Mammary epithelial cell (primary cell): ENCODE data around the gene MX1.

ENCODE experiments used
- EZH2 ChIP-seq: IDR thresholded peaks from 2 replicates; pipeline ENCODE4 v1.6.1; 2012; ENCODE audit warnings: low read length, inconsistent platforms, borderline replicate concordance
- TF ChIP-seq, protein P1 (sequence below), 2 donors: IDR thresholded peaks in 1 of 2; conservative IDR thresholded peaks in 1 of 2; 2 replicates each; pipeline ENCODE4 v1.5.1; 2011 to 2012; ENCODE audit warnings: inconsistent platforms in 2 of 2, low read length in 2 of 2, mild to moderate bottlenecking in 2 of 2, control low read depth in 1 of 2, low read depth in 1 of 2; ENCODE audit not compliant: insufficient read depth in 1 of 2; ENCODE audit errors: extremely low read depth in 1 of 2

DNA sequence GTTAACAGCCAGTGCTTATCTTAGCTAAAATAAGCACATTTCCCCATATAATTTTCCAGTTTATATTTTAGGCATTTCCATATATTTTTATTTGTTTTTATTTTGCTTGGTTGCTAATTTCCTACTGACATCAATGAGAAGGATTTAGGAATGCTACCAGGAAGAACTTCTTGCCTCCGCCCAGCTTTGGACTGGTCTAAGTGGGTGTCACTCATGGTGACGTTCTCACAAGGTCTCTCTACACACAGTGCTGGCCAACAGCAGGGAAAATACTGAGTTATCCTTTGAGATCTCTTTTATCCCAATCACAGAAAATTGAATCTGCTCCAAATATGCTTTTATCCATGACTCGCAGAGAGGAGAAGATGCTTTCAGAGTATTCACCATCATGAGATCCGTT, 13.2 kb downstream of the MX1 start:
- TF ChIP-seq, protein P1, sequence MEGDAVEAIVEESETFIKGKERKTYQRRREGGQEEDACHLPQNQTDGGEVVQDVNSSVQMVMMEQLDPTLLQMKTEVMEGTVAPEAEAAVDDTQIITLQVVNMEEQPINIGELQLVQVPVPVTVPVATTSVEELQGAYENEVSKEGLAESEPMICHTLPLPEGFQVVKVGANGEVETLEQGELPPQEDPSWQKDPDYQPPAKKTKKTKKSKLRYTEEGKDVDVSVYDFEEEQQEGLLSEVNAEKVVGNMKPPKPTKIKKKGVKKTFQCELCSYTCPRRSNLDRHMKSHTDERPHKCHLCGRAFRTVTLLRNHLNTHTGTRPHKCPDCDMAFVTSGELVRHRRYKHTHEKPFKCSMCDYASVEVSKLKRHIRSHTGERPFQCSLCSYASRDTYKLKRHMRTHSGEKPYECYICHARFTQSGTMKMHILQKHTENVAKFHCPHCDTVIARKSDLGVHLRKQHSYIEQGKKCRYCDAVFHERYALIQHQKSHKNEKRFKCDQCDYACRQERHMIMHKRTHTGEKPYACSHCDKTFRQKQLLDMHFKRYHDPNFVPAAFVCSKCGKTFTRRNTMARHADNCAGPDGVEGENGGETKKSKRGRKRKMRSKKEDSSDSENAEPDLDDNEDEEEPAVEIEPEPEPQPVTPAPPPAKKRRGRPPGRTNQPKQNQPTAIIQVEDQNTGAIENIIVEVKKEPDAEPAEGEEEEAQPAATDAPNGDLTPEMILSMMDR (conservative IDR thresholded peaks at IDR 0.05 in 1 of 2, IDR thresholded peaks at IDR 0.05 in 1 of 2; ENCODE audit: extremely low read depth in 1 of 2, insufficient read depth in 1 of 2, low read depth in 1 of 2, low read length in 2 of 2) = no peak
- no peak for TF ChIP-seq EZH2
